ENCODE measurements around the gene DLGAP1. TPM values are rescaled to one million over a fixed set of nuclear protein-coding genes. Genes with fewer than 3 reads are reported as not detected.

Gene DLGAP1
- total RNA-seq, 1 experiment from 2014 or later = 23.2 TPM

DNA sequence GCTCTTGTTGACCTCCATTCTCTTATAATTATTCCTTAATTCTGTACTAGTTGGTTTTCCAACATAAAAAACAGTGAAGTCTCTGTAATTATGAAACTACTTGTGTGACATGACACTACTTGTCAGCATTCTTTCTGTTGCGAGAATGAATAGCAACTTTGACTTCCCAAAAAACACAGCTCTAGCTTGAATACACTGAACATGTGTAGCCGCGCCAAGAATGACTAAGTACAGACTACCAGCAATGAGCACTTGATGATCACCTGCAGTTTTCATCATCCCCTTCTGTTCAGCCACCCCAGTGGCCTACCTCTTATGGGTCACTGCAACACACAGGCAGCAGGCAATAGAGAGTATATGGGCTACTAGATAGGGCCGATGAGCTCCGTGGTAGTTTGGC, 775.9 kb downstream of the DLGAP1 start:
- Mint-ChIP-seq H3K27me3 (ENCODE audit: low read depth) (no peaks in the 10 kb centered on the region), H3K36me3 (ENCODE audit: insufficient read depth in 1 of 3, low read depth in 3 of 3) (peaks cover 15 to 23% (median 20%) of the 10 kb centered on the region in 3 experiments), H3K4me1 (peaks cover 6% of the 10 kb centered on the region in 2 experiments), H3K27ac (no peak overlapping the region; a peak in 1 of 7 replicates), H3K9me3 (peaks cover 6 to 9% of the 10 kb centered on the region in 2 experiments), H3K4me3 (no peak overlapping the region)
- no peak overlapping the region for H3K27ac ChIP-seq (ENCODE audit: insufficient read length, low read depth, low read length)
- H3T11ph ChIP-seq (ENCODE audit: low read length) = no peak overlapping the region
- H4K8ac ChIP-seq (replicated peaks; ENCODE audit: insufficient read length, low read depth, low read length) = no peak overlapping the region
- H3K18ac ChIP-seq (ENCODE audit: insufficient read length, low read depth, low read length) = no peak overlapping the region
- no peaks in the 10 kb centered on the region for H3K9me3 ChIP-seq (ENCODE audit: control insufficient read depth, low read depth, low read length)
- no peak overlapping the region for H2BK15ac ChIP-seq (ENCODE audit: low read depth, low read length)
- H2AFZ ChIP-seq (ENCODE audit: low read length) = no peak overlapping the region
- H3K23ac ChIP-seq (ENCODE audit: insufficient read length, low read depth, low read length) = no peak overlapping the region
- no peak overlapping the region for H3K4me2 ChIP-seq (ENCODE audit: insufficient read depth, insufficient read length, low read length)
- no peak overlapping the region for H2AK5ac ChIP-seq (ENCODE audit: insufficient read length, low read length)
- H2BK12ac ChIP-seq (ENCODE audit: insufficient read length, low read depth, low read length) = no peak overlapping the region
- no peak overlapping the region for H2BK120ac ChIP-seq (ENCODE audit: low read depth, low read length, poor library complexity, severe bottlenecking)
- no peak overlapping the region for H3K4ac ChIP-seq (ENCODE audit: low read depth, low read length)
- no peak overlapping the region for H4K91ac ChIP-seq (ENCODE audit: insufficient read length, low read depth, low read length)
- H2BK20ac ChIP-seq (ENCODE audit: low read depth, low read length, poor library complexity, severe bottlenecking) = no peak overlapping the region
- H3K79me1 ChIP-seq (ENCODE audit: insufficient read depth, low read depth, low read length, poor library complexity, severe bottlenecking) = no peaks in the 10 kb centered on the region
- WGBS (ENCODE audit: extremely low coverage, insufficient read length, low lambda C conversion rate) = no CpG with 5 or more reads among the region's 5 CpGs
- H3K14ac ChIP-seq (ENCODE audit: insufficient read depth, low read length) = no peak overlapping the region
- no peaks in the 10 kb centered on the region for H3K4me1 ChIP-seq (ENCODE audit: insufficient read depth, low read length)
- no peaks in the 10 kb centered on the region for H3K79me2 ChIP-seq (ENCODE audit: insufficient read depth, low read length)
- H3K9ac ChIP-seq (ENCODE audit: extremely low read depth, insufficient read length, low read length) = no peak overlapping the region
- no peaks in the 10 kb centered on the region for H3K27me3 ChIP-seq (ENCODE audit: insufficient read depth, low read length)
- no peak overlapping the region for H4K5ac ChIP-seq (ENCODE audit: insufficient read length, low read depth, low read length)
- no peaks in the 10 kb centered on the region for H3K23me2 ChIP-seq (ENCODE audit: insufficient read length, low read depth, low read length, poor library complexity, severe bottlenecking)
- no peak overlapping the region for H2BK5ac ChIP-seq (ENCODE audit: insufficient read length, low read length)
- TF ChIP-seq, protein P1, sequence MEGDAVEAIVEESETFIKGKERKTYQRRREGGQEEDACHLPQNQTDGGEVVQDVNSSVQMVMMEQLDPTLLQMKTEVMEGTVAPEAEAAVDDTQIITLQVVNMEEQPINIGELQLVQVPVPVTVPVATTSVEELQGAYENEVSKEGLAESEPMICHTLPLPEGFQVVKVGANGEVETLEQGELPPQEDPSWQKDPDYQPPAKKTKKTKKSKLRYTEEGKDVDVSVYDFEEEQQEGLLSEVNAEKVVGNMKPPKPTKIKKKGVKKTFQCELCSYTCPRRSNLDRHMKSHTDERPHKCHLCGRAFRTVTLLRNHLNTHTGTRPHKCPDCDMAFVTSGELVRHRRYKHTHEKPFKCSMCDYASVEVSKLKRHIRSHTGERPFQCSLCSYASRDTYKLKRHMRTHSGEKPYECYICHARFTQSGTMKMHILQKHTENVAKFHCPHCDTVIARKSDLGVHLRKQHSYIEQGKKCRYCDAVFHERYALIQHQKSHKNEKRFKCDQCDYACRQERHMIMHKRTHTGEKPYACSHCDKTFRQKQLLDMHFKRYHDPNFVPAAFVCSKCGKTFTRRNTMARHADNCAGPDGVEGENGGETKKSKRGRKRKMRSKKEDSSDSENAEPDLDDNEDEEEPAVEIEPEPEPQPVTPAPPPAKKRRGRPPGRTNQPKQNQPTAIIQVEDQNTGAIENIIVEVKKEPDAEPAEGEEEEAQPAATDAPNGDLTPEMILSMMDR (conservative IDR thresholded peaks at IDR 0.05) = no peak
- H4K20me1 ChIP-seq (ENCODE audit: control insufficient read depth, insufficient read depth, insufficient read length) = no peaks in the 10 kb centered on the region
- no peak for DNase-seq
- H3K56ac ChIP-seq (ENCODE audit: insufficient read length, low read depth, low read length) = no peak overlapping the region
